ENCODE results near the gene SQSTM1.

SQSTM1 gene

DNA sequence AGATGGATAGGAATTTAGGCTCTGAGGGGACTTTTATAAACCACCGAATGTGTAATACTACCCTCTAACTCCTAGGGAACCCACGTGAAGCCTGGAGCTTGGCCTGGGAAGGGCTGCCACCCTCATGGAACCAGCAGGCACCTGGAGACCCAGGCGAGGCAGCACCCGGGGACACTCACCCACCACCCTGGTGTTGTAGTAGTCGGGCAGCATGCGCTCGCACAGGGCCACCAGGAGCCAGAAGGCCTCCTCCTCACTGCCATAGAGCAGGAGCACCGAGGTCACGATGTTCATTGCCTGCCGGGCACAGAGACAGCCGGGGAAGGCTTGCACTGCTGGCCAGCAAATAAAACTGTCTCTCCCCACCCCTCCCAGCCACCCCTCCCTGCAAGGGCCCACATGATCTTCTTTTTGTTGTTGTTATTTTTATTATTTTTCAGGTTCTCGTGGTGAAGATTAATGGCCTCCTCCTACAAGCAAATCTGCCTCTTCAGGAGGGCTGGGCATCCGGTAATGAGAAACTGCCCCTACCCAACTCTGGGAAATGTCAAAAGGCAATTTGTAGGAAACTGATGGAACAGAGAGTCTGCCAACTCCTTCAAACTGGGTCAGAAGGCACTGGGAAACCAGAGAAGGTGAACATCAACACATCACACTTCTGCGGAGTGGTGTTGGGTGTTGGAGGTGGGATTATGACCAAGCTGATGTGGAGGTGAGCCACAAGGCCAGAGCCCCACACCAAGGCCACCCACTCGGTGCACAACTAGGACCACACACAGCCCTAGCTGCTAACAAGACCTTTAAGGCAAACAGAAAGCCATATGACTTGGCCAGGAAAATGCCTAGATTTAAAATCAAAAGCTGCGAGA is 55.3 kb downstream of the SQSTM1 start:
- no peak for DNase-seq

DNA sequence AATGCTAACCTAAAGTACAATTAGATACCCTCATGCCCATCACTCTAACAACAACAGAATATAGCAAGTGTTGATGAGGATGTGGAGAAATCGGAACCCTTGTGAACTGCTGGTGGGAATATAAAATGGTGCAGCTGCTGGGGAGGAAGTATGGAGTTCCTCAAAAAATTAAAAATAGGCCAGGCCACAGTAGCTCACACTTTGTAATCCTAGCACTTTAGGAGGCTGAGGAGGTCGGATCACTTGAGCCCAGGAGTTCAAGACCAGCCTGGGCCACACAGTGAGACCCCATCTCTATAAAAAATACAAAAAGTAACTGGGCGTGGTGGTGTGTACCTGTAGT is 55.9 kb downstream of the SQSTM1 start:
- no peak for DNase-seq

DNA sequence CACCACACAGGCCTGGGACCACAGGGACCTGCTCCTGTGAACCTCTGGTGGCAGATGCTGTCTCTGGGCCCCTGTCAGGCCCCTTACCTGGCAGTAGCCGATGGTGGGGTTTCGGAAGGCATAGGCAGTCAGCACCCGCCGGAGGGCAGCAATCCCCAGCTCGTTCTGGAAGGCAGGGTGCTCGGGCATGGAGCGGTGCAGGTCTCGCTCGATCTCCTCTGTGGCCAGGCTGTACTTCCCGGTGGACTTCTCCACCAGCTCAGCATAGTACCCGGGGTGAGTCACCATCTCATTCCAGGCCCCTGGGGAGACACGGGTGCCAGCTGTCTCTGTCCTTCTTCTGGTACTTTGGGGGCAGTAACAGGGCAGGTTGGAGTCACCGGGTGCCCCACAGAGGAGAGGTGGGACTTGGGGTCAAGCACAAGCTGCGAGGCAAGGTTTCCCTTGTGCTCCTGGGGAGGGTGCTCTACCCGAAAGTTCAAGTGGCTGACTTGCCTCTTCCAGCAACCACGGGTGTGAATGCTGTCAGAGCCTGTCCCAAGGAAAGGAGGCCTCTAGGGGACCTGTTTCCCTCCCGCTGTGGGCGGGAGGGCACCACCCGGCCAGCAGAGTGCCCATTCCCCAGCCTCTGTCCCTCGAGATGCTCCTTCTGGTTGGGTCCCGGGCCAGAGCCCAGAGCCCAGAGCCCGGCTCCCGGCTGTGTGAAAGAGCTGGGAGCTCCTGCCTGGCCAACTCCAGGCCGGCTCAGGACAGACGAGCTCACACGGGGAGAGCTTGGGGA is 57.7 kb downstream of the SQSTM1 start:
- no peak for DNase-seq

DNA sequence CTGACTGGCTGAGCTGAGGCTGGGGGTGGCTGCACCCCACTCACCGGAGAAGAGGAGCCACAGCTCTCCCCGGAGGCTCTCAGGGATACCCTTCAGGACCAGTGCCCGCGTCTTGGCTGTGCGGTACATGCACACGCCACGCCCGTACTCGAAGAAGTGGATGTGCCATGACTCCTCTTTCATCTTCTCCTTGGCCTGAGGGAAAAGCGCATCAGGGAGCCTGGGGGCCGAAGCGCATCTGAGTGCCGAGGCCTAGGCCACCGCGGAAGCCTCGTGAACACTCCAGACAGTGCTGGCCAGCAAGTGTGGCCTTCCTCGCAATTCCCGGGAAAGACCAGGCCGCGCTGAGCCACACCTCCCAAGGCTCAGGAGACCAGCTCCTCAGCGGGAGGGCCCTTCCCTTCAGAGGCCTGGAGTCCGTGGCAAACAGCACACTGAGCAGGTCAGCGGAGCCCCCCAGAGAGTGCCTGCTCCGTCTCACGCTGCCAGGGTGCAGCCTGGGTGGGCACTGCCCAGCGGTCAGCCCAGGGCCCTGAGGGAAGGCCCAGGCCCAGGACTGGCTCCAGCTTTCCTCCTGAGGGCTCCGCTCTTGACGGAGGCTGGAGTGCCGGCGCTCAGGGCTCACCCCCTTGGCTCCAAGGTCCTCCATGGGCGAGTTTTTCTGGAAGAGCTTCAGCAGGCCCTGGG is 58.4 kb downstream of the SQSTM1 start:
- no peak for DNase-seq

DNA sequence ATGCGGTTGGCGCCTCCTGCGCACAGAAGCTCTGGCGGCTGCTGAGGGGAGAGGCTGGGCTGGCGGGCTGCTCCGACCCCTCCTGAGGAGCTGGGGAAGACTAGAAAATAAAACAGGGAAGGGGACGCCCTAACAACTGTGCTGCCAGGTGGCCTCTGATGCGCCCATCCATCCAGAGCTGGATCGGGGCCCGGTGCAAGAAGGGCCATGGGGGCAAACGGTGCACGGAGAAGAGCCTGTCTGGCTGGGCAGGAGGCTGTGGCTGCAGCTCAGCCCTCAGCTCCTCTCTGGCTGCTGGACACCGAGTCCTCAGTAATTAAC is 58.9 kb downstream of the SQSTM1 start:
- DNase-seq = no peak

DNA sequence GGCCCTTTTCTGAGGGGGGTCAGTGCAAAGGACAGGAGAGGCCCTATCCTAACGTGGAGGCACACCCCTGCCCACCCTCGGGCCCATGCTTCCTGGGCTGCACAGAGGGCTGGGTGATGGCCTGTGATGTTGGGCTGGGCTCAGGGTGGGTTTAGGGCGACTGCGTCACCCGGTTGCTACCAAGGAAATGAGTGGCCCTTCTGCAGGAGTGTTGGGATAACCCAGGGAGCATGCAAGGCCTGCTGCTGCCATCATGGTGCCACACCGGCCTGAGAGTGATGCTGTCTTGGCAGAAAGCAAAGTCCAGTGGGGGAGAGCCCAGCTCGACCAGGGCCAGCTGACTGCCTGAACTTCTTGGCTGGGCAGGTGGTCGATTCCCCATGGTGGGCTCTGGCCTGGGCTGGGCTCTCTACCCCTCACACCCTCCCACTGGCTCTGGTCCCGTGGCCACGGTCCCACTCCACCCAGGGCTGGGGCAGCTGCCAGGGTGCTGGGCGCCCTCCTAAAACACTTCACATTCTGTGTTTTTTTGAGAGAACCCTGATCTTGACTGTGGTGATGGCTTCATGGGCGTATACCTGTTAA is 59.5 kb downstream of the SQSTM1 start:
- DNase-seq = no peak

DNA sequence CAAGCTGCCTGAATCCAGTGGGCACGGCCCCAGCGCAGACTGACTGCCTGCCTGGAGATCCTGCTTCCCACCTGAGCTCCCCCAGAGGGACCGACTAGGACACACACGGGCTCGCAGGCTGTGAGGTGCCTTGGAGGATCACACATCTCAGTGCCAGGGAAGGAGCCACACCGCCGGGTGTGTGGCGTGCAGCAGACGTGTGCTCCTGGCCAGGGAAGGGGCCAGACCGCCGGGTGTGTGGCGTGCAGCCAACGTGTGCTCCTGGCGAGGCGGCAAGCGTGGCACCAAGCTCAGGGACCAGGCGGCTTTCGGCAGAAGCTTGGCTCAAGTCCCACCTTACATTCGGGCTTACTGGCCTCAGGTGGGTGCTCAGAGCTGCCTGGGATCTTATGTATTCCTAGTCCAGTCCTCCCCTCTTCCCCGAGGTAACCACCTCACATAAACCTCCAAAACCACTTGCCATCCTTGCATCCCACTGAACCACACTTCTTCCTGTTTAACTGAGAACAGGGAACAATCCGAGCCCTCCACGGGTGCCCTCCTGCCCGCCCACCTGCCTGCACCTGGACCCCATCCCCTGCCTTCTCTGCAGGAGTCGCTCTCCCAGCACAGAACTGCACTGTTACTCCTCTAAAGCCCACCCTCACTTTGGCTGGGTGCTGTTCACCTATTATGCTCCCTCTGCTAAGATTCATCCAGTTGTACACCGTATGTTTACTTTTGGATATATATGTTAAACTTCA is 60.3 kb downstream of the SQSTM1 start:
- DNase-seq = no peak

DNA sequence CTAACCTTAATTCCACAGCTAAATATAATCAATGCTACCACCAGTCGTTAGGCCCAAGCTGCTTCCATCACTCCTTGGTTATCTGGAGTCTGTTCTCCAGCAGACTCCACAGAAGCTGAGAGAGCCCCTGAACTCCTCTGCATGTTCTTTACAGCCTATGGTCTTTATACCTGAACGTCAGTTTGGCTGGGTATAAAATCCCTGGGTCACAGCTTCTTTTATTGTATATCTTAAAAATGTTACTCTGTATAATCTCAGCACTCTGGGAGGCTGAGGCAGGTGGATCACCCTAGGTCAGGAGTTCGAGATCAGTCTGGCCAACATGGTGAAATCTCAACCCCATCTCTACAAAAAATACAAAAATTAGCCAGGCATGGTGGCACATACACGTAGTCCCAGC is 61.6 kb downstream of the SQSTM1 start:
- DNase-seq = no peak

DNA sequence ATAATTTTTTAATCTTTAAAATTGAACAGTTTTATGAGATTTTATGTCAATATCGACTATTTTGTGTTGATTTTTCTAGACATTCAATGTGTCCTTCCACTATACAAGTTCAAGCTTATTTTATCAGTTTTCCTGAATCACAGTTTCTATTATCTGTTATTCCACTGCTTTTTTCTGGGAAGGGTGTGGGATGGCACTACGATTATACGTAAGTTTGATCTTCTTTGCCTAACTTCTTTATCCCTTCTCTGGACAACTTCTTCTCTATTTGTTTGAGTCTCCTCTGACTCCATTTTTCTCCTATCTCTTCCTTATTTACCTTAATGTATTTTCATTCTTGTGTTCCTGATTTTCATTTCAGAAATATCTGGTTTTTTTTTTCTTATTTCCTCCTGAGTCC is 62.5 kb downstream of the SQSTM1 start:
- DNase-seq = no peak

DNA sequence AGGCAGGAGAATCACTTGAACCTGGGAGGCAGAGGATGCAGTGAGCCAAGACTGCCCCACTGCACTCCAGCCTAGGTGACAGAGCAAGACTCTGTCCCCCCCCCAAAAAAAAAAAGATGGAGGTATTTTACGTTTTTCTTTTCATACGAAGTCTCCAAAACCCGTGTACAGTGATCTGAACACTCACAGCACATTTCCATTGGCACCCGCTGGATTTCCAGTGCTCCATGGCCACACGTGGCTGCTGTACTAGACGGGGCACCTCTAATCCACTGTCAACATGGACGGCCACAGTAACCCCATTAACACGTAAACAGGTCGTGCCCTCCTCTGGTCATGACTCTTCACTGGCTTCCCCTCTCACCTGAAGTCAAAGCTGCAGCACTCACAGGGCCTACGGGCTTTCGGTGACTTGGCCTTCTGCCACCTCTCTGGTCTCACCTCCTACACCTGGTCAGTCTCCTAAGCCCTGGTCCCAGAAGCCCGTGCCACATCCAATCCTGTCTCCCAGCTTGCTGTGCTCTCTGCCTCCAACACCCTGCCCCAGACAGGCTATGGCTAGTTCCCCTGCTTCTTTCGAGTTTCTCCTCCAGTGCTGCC is 64.9 kb downstream of the SQSTM1 start:
- no peak for DNase-seq

DNA sequence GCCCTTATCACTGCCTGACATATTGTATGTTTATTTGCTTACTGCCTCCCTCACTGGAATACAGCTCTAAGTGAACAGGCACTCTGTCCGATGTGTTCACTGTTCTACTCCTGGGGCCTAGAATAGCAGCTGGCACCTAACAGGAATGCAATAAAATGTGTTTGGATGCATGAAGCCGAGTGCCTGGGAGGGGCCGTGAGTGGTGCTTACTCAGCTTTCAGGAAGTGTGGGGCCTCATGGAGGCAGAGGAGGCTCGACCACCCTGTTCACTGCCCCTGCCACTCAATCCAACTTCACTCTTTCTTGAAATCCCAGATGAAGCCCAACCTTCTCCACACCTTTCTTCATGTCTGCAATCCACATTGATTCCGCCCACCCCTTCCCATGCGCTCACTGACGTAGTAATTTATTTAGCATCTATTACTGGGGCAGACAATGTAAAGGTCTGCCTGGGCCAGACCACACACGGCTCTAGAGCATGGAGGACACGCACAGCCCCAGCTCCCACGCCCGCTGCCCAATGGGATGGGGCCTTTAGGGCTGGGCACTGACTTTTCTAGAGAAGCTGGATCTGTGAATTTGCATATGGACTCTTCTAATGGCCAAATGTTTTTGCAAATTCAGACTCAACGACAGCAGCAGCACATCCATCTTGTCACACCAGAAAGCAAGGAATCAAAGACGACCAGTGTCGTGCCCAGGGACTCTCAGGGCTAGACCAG is 65.6 kb downstream of the SQSTM1 start:
- DNase-seq = no peak

DNA sequence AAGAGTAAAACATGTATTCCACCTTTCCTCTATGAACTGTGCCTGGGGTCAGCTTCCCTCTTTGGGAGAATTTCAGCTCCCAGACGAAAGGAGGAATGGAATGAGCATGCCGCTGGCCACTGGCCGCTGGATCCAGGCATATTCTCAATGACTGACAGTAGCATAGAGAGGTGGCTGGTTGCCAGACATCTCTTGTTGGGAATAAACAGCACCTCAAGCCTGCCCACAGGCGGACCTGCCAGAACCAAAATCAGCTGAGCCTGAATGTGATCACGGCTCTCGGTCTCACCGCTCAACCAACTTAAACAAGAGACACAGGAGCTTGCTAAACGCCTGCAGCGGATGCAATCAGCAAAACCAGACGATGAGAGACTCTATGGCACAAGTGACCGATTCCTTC is 66.4 kb downstream of the SQSTM1 start:
- no peak for DNase-seq

All from T1000 (cell line).